Stimulated activated CD4-positive, alpha-beta T cell treated with anti-CD3 and anti-CD28 coated beads, Interleukin-4, amount 100 ng/mL, for 1 hour (primary cell): ENCODE results near the gene OTOGL.
A peak's percentile ranks its signal among the peaks of the same experiment; 100 is the strongest.

Source experiments
- DNase-seq: peaks from one replicate; pipeline ENCODE4 v3.0.0-alpha.2; 2020

Gene OTOGL, protein sequence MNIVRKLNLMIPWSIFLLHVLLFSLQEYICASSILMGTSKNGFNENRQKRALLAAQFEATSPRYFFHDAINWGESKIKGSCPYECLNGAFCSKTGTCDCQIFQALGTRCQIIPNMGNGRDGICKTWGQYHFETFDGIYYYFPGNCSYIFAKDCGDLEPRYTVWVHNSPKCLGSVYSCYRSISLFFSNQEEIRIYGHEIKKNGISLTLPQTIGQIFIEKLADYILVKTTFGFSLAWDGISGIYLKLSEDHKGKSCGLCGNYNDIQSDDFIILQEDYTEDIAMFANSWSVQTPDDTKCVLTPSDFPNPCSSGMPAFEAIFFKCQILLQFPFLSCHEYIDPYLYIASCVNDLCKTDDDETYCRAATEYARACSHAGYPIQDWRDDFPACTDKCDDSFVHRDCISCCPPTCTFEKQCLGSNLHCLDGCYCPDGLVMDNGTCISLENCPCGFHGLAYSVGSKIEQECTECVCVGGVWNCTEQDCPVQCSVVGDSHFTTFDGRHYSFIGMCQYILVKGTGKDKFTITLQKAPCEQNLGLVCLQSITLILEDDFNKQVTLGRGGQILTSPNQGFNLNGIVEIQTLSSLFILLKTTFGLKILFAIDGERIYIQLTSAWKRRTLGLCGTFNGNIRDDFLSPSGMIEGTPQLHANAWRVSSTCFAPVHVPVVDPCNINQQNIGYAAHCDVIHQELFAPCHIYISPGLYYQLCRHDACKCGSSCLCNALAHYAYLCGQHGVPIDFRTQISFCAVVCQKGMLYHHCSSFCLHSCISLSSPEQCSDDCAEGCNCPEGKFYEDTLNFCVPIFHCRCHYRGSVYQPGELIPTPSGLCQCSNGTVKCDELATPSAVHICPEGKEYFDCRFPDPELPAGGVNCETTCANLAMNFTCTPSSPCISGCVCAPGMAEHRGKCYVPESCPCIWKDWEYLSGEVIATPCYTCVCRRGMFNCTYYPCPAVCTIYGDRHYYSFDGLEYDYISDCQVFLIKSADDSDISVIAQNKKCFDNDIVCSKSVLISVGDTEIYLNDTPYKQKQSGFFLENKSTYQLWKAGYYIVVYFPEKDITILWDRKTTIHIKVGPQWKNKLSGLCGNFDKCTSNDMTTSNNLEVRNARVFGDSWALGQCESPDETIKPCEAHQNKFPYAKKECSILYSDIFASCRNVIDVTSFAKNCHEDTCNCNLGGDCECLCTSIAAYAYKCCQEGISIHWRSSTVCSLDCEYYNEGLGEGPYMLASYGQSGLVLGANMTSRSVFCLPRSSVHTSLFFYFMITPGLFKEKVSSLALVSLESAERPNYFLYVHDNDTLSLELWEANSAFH (N-terminal part only)

DNA sequence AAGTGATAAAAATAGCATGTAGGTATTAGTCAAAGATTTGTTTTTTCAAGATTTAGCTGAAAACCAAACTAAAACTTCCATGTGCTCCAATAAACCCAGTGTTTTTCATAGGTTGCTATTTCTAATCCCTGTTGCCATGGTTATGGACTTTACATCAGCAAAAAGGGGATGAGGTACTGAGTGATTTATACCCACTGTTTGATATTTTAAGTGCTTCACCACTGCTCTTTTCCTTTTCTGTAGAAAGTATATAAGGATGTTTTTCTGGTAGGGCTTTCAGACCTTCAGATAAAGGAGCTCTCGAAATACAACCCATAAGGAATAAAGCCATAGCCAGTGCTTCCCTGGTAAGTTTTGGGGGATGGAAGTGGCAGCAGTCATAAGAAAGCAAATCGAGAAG lies at the start of gene OTOGL:
Gene OTOGL (plus strand): TSS at position 279 of the 400 bp plus-strand sequence. CDS start 109,895 bp downstream, outside the sequence.
- DNase-seq: no peak

DNA sequence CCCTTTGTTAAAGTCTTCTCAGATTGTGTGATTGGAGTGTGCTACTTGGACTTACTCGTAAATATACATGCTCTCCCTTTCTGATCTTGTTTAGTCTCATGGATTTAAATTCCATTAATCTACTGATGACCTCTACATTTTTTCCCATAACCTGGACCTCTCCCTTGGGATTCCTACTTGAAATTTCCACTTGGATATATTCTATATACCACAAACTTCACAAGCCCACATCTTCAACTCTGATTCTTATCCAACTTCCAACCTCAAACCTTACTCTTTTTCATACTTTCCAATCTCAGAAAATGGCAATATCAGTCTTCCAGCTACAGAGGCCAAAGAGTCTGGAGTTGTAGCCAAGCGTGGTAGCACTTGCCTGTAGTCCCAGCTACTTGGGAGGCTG lies 49.1 kb upstream of the OTOGL start:
- DNase-seq: no peak

DNA sequence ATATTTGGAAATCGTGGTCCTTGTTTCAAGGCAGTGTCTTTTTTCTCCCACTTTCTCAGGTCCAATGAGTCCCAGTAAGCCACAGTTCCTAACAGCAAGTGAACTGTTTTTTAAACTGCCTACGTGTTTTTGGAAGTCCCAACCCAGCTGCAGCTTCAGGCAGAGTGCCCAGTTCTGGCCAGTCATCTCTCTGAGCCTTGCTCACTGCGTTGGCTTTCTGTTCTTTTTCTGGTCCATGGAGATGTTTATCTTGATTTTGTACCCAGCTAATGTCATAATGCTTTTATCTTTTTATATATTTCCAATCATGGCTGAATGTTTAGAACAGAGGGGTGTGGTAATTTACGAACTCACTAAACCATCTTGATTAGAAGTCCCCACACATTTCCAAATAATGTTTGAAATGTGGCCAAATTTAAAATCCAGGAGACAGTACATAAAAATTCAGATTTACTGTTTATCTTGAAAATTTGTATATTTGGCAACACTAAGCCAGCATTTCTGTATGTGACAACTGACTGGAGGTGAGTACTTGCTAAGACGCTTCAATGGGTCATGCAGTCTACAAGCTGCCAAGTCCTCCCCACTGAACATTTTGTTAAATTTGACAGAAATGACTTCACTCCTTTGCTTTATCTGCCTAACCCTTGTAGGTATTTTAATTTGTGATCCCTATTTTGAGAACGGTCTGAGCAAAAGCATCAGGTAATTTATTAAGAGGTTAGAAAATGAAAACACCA lies 46.1 kb upstream of the OTOGL start:
- no peak for DNase-seq

DNA sequence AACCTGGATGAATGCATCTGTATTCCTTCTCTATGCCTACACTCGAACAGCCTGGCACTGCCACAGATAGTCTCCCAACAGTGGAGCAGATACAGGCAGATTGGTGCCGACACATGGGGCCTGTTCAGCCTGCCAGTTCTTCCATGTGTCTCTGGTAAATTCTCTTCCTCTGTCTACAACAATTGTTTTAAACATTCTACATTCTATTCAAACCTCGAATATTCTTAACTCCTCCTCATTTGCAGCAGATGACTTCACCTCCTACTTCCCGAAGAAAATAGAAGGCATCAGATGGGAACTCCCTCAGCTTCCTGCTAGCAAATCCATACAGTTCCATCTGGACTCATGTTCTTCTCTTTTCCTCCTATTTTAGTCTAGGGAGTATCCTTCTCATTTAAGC lies 43.1 kb upstream of the OTOGL start:
- DNase-seq: no peak

DNA sequence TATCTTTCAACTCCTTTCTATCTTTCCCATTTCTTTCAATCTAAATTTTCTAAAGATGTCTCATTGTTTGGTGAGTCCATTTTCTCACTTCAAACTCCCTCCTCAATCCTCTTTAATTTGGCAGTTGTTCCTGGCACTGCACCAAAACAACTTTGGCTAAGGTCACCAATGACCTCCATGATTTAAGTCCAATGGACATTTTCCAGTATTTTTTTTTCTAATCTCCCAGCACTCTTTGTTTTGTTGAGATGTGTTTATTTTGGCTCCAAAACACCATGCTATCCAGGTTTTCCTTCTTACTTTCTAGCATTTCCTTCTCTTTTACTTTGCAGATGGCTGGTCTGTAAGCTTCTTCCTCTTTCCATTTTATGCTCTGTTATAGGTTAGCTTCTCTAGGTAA lies 42.5 kb upstream of the OTOGL start:
- DNase-seq: no peak

DNA sequence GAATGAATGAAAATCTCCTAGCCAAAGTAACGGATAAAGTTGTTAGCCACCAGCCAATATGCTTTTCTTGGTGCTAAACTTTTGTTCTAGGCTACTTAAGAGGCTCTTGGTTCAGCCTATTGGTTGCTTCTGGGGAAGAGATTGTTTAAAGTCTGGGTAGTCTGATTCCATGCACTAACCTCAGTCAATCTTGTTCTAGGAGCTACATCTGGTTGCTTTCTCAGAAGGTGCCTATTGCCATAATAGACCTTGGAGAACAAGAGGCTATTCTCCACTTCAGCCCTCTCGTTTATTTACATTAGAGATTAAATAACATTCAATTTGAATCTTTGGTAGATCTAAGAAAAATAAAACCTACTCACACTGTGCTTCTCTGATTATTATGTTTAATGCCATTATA lies 40.8 kb upstream of the OTOGL start:
- DNase-seq: no peak

DNA sequence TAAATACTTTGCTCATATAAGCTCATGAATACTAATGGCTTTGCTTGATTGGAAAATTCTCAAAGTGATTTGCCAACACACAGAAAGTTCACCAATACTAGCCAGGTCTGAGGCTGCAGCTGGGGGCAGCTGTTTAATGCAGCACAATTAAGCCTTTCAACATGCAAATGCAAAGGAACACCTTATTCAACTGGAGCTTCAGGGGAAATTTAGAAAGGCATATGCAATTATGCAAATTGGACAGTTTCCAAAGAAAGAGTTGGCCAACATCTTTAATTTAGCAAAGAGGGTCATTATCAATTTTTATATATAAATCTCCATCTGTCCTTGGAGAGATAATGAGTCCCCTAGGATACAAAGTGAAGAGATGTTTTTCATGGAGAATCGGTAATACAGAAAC lies 40.2 kb upstream of the OTOGL start:
- DNase-seq: no peak

DNA sequence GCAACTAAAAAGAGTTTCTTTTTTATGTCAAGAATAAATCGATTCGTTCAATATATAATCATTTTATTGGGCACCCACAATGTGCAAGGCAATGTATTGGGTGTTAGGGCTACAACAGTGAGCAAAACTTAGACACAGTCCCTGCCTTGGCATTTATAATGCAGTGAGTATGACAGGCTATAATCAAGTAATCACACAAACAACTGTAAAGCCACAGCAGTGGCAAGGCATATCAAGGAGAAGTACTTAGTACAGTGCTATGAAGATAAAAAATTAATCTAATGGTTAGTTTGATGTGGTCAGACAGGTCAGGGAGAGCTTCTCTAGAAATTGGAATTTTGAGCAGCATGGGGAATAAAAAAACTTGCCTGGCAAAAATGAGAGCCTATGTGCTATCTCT lies 39.5 kb upstream of the OTOGL start:
- no peak for DNase-seq

DNA sequence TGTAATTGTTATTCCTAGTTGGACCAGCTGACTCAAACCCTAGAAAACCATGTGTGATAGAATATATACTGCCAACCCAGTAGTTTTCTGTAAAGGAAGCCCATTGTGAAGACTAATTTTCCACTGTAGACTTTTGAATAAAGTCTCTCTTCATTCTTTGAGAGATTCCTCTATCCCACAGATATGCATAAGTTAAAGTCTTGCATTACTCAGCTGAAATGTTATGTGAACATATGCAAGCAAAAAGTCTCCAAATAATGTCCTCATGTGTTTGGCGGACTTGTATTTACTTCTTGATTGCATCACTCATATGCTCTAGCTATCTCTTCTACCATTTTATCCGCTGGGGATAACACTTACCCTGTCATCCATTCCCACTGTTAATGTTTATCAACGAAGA lies 35.1 kb upstream of the OTOGL start:
- DNase-seq: no peak

DNA sequence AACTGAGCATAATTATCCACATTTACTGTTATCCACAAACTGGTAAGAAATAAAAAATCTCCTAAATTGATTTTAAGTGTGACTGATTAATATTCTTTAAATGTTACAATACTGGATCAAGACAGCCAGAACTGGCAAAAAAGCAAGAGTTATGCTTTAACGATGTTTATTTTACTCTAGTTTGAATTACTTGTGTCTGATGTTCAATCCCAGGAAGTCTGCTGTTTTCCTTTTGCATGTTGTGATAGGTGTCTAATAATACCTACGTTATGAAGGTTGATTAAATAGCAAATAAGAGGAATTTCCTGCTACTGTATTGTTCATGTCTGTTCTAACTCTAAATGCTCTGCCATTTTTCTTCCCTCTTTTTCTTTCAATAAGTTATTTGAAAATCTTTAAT lies 34.4 kb upstream of the OTOGL start:
- DNase-seq: no peak

DNA sequence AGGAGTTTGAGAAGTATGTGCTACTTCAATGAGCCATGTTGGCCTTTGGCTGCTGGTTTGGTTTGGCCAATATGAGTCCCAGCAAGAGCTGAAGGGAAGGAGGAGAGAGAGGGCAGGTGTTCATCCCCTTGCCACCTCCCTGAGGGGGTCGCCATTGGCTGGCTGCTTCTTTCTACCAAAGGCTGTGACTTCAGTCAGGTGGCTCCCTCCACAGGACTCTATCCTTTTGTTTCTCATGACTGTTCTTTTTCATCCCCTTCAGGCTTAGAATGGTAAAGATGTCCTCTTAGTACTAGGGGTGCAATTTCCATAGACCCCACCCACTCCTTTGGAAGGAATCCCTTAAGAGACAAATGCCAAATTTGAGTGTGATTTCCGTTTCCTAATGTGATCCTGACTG lies 31.2 kb upstream of the OTOGL start:
- no peak for DNase-seq

DNA sequence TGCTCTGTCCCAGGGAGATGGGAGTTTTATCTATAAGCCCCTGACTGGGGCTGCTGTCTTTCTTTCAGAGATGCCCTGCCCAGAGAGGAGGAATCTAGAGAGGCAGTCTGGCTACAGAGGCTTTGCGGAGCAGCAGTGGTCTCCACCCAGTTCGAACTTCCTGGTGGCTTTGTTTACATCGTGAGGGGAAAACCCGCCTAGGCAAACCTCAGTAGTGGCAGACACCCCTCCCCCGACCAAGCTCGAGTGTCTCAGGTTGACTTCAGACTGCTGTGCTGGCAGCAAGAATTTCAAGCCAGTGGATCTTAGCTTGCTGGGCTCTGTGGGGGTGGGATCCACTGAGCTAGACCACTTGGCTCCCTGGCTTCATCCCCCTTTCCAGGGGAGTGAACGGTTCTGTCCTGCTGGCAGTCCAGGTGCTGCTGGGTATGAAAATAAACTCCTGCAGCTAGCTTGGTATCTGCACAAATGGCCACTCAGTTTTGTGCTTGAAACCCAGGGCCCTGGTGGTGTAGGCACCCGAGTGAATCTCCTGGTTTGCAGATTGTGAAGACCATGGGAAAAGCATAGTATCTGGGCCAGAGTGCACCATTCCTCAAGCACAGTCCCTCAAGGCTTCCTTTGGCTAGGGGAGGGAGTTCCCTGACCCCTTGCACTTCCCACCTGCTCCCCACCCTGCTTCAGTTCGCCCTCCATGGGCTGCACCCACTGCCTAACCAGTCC lies 15.3 kb upstream of the OTOGL start:
- DNase-seq: peak; percentile 9

DNA sequence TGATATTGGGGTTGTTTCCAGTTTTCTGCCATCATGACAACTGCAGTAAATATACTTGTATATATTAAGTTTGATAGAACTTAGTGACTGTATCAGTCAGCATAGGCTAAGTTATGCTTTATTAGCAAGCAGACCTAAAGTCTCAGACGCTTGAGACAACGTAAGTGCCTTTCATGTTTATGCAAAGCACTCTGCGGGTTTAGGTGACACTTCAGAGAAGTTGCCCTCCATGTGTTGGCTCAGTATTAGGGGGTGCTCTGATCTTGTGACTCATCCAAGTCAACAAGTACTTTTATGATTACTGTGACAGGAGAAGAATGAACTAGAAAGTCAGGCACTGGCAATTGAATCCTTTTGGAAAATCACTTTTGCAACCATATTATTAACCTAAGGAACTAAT lies 13.3 kb upstream of the OTOGL start:
- DNase-seq: no peak

DNA sequence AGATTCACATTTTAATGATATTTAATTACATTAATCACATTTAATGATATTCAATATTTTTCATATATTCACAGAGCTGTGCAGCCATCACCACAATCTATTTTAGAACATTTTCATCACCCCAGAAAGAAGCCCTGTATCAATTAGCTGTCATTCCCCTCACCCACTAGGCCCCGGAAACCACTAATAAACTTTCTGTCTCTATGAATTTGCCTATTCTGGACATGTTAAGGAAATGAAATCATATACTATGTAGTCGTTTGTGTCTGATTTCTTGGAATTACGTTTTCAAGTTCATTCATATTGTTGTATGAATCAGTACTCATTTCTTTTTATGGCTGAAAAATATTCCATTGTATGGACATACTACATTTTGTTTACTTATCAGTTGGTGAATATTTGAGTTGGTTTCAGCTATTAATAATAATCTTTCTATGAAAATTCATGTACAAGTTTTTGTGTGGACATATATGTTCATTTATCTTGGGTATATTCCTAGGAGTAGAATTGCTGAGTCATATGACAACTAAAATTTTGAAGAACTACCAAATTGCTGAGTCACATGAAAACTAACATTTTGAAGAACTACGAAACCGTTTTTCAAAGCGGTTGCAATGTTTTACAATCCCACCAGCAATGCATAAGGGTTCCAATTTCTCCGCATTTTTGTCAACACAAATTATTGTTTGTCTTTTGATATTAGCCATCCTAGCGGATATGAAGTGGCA lies 11.7 kb upstream of the OTOGL start:
- DNase-seq: no peak

DNA sequence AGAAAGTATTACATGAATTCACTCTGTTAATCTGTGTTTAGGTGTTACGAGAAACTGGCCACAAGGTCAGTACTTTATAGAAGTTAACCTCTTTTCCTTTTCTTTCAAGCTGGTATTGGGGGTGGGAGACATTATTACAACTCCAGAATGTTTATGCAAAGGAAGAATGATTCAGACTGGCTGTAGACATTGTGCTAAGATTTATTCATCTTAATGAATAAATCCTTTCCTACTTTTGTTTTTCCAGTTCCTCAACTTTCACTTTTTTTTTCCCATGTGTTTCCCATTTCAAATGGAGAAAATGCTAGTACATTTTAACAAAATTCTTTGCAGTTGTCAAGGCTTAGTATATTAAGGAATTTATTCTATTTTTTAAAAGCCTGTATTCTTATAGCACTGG lies 1.3 kb downstream of the OTOGL start:
- no peak for DNase-seq

DNA sequence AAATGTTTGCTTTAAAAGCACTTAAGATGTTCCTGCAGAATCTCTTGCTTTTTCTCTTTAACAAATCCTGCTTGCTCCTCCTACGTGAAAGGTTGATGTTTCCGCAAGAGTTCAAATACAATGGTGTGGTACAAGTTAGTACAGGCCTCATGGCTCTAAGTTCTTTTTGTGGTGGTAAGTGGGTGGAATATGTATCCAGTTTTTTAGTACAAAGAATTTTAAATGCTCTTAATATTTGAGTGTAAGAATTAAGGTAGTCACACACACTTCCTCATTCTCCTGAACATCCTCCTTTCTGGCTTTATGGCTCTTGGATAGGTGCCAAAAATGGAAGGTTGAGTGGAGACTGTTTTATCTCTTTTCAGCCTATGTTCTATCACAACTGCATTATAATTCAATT lies 1.8 kb downstream of the OTOGL start:
- no peak for DNase-seq

DNA sequence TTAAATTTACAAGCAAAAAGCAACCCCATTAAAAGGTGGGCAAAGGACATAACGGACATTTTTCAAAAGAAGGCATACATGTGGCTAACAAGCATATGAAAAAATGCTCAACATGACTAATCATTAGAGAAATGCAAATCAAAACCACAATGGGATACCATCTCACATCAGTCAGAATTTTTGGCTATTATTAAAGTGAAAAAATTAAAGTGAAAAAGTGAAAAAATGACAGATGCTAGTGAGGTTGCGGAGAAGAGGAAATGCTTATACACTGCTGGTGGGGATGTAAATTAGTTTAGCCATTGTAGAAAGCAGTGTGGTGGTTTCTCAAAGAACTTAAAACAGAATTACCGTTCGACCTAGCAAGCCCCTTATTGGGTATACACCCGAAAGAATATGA lies 7.9 kb downstream of the OTOGL start:
- DNase-seq: no peak

DNA sequence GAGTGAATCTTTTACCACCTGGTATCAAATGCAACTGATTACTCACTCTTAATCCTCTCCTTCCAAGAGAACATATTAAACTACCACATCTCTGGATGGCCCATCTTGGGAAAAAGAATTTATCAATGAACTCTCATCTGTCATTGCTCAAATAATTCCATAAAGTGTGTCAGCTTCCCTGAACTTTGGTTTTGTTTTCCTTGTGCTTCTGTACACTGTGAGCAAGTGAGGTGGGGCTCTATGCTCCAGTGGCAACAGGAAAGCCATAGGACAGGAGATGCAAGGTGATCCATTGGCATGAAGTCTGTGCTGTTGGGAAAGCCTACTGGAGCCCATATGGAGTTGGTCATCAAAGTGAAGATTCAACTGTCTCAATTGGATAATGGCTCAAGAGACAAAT lies 17.4 kb downstream of the OTOGL start:
- DNase-seq: no peak

DNA sequence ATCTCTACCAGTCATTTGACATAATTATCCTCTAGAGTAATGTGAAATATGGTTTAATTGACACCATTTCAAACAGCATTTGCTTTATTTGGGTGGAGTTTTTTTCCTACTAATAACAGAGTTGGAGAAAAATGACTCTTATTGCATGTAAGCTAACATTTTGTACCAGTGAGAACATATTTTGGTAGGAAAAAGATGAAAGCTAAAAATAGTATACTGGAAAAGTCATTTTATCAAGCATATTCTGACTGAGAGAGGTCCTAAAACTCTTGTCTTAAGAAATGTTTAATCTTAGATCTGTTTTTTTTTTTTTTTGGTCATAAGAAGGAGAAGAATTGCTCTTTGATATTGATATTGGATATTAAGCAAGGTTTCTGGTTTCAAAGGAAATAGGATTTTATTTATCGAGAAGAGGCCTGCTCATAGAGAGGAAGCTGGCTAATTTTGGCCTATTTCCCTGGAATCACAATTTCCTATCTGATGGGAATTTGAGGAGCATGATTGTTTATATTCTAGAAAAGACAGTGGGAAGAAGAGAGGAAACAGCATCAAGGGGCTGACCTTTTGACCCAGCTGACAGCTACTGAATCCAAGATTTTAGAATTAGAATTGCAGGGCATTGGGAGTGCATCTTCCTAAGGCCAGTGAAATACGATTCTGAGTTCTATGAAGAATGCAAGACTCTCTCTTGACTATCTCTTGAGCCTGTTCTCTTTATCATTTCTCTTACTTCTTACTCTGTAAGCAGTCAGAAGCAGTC lies 19.4 kb downstream of the OTOGL start:
- no peak for DNase-seq

DNA sequence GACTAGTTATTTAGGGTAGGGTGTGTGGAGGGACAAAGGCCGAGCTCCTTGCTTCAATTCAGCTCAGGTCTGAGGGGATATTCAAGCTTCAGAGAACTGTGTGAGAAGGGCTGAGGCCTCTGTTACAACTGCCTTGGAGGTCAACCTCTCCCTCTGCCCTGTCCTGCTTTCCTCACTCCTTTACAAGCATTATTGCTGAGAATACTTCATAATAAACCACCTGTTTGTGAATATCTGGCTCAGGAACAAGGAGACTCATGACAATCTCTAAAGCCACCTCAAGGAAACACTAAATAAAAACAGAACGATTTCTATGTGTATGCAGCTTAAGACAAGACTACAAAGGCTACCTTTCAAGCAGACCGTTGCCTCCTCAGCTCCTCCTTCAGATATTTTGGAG lies 21.7 kb downstream of the OTOGL start:
- no peak for DNase-seq
